OCI-LY1 (cell line): ENCODE results near the gene ARHGEF12.

ENCODE experiments used
- H2AFZ ChIP-seq: fragments of 200-600 bp; sonication (generic), shearing (Covaris generic); 2 replicates; pipeline ENCODE4 v1.6.0; 2014; ENCODE audit warnings: antibody characterized with exemption, mild to moderate bottlenecking, low read length
- H3F3A ChIP-seq: fragments of 200-600 bp; sonication (generic), shearing (Covaris generic); 2 replicates; pipeline ENCODE4 v1.6.0; 2014; ENCODE audit warnings: mild to moderate bottlenecking, antibody characterized with exemption, low read length, moderate library complexity; ENCODE audit not compliant: insufficient read depth
- H3K27ac ChIP-seq: fragments of 200-600 bp; sonication (generic); 2 replicates; pipeline ENCODE4 v1.5.1; 2014; ENCODE audit warnings: low read length, mixed run types, mild to moderate bottlenecking, low read depth; ENCODE audit not compliant: poor library complexity, severe bottlenecking
- H3K27me3 ChIP-seq: fragments of 200-600 bp; sonication (generic); 2 replicates; pipeline ENCODE4 v1.6.0; 2014; ENCODE audit warnings: antibody characterized with exemption, mild to moderate bottlenecking, low read length, moderate library complexity; ENCODE audit not compliant: insufficient read depth
- H3K36me3 ChIP-seq: fragments of 200-600 bp; sonication (generic); 2 replicates; pipeline ENCODE4 v1.6.1; 2014; ENCODE audit warnings: mild to moderate bottlenecking, antibody characterized with exemption, low read length, moderate library complexity, mixed read lengths; ENCODE audit not compliant: insufficient read depth
- H3K4me1 ChIP-seq: fragments of 200-600 bp; sonication (generic); 2 replicates; pipeline ENCODE4 v1.5.1; 2014; ENCODE audit warnings: mild to moderate bottlenecking, low read length, moderate library complexity; ENCODE audit not compliant: insufficient read depth, severe bottlenecking
- H3K4me2 ChIP-seq: fragments of 200-600 bp; sonication (generic), shearing (Covaris generic); 2 replicates; pipeline ENCODE4 v1.6.1; 2014; ENCODE audit warnings: low read length
- H3K4me3 ChIP-seq: fragments of 200-600 bp; sonication (generic); 2 replicates; pipeline ENCODE4 v1.5.1; 2014; ENCODE audit warnings: low read length, low read depth, mild to moderate bottlenecking, mixed read lengths; ENCODE audit not compliant: poor library complexity, severe bottlenecking
- H3K79me2 ChIP-seq: fragments of 200-600 bp; shearing (Covaris generic); 2 replicates; pipeline ENCODE4 v1.6.1; 2016; ENCODE audit warnings: mixed run types, low read length, mixed read lengths; ENCODE audit not compliant: insufficient read depth
- H3K9ac ChIP-seq: fragments of 200-600 bp; sonication (generic), shearing (Covaris generic); 2 replicates; pipeline ENCODE4 v1.6.1; 2014; ENCODE audit warnings: mild to moderate bottlenecking, low read length, mixed read lengths
- H3K9me2 ChIP-seq: fragments of 200-600 bp; sonication (generic), shearing (Covaris generic); 2 replicates; pipeline ENCODE4 v1.6.1; 2014; ENCODE audit warnings: low read depth, mild to moderate bottlenecking, low read length, mixed read lengths
- H3K9me3 ChIP-seq: fragments of 200-600 bp; shearing (Covaris generic); 2 replicates; pipeline ENCODE4 v1.6.1; 2014; ENCODE audit warnings: low read length, mixed read lengths
- H4K20me1 ChIP-seq: fragments of 200-600 bp; sonication (generic), shearing (Covaris generic); 2 replicates; pipeline ENCODE4 v1.6.0; 2016; ENCODE audit warnings: mild to moderate bottlenecking, low read length; ENCODE audit not compliant: insufficient read depth
- EZH2 ChIP-seq: fragments of 200-600 bp; sonication (generic), shearing (Covaris generic); IDR thresholded peaks from 2 replicates; pipeline ENCODE4 v1.8.0; 2017; ENCODE audit warnings: borderline replicate concordance, mixed run types, mild to moderate bottlenecking, antibody characterized with exemption, low read length, moderate library complexity, mixed read lengths
- TF ChIP-seq, protein P1 (sequence below): fragments of 200-600 bp; sonication (generic), shearing (Covaris generic); IDR thresholded peaks from 2 replicates; pipeline ENCODE4 v1.5.1; 2017; ENCODE audit warnings: mild to moderate bottlenecking, antibody characterized with exemption, low read length, moderate library complexity, mixed read lengths

The ARHGEF12 gene

DNA sequence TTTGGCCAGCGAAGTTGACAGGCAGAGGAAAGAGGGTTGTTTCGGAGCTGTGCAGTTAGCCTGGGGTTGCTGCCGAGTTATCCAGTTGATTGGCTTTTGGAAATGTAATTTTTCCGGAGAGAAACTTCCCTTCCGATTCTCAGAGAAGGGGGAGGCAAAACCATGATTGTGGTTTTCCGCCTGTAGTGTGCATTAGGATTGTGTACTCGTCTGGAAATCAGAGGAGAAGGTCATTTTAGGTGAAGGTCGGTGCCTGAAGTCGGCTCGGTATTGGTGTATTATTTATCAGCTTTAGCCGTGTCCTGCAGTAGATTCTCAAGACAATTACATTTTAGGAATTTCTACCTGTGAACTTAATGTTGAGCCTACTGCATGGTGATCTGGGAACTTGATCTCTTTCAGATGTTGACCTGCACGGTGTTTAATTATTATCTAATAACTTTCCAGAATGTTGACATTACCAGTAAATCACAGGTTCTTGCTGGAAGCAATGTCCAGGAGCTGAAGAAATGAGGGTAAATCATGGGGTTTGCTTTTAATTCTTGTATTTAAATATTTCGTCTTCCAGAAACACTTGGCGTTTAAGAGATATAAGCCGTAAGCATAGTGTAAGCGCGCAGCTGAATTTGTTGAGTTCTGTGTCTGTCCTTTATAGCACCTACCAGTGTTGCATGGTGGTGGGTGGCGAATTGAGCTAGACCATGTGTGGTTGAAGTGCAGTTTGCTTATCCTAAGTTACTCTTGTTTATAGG is 1.3 kb downstream of the ARHGEF12 start:
- Histone ChIP-seq H4K20me1 (no peaks in the 10 kb centered on the region), H3K4me1 (peaks cover 37% of the 10 kb centered on the region), H3K4me3 (peak overlapping the region; percentile 85), H3K27ac (no peak overlapping the region), H3K36me3 (no peaks in the 10 kb centered on the region; the same call in 1 of the 2 replicates), H3K9me3 (no peaks in the 10 kb centered on the region), H3K4me2 (peak overlapping the region; percentile 93), H2AFZ (no peak overlapping the region), H3K79me2 (no peaks in the 10 kb centered on the region), H3F3A (peaks cover 6% of the 10 kb centered on the region; the same call in 1 of the 2 replicates), H3K9me2 (no peaks in the 10 kb centered on the region), H3K9ac (peak overlapping the region; percentile 85; the same call in 1 of the 2 replicates), H3K27me3 (peaks cover 3% of the 10 kb centered on the region; the same call in 1 of the 2 replicates)
- no peak for TF ChIP-seq EZH2
- TF ChIP-seq, protein P1, sequence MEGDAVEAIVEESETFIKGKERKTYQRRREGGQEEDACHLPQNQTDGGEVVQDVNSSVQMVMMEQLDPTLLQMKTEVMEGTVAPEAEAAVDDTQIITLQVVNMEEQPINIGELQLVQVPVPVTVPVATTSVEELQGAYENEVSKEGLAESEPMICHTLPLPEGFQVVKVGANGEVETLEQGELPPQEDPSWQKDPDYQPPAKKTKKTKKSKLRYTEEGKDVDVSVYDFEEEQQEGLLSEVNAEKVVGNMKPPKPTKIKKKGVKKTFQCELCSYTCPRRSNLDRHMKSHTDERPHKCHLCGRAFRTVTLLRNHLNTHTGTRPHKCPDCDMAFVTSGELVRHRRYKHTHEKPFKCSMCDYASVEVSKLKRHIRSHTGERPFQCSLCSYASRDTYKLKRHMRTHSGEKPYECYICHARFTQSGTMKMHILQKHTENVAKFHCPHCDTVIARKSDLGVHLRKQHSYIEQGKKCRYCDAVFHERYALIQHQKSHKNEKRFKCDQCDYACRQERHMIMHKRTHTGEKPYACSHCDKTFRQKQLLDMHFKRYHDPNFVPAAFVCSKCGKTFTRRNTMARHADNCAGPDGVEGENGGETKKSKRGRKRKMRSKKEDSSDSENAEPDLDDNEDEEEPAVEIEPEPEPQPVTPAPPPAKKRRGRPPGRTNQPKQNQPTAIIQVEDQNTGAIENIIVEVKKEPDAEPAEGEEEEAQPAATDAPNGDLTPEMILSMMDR, result no peak

DNA sequence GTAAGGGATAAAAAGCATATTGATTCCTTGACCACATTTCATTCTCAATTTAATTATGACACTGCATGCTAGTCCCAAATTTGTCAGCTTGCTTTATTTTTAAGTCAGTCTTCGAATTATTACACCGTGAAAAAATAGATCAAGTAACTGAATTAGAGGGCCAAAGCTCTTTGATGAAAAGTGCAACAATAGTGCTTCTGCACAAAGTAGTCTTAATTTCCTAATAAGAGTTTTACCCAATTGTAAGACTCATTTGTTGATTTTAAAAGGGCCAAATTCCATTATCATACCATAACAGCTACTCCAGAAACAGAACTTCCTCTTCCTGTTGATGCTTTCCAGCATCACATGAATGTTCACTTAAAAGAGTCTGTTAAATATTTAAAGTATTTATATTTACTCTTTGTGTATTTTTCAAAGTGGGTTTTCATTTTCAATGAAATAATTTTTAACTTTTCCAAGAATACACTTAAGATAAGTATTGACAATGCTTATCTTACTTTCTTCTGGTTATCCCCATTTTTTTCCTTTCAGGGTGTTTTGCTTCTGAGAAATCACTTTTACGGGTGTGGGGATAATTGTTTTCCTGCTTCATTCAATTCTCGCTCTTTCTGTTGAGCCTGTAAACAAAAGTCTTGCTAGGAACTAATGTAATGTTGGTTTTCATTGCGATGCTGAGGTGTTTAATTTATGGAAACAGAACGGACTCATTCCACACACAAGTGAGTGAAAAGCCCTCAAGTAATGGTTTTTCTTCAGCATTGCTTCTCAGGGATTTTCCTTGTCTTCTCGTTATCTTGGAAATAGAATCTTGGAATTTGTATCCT is 2.1 kb downstream of the ARHGEF12 start:
- peak overlapping the region; percentile 93 for H3K4me2 ChIP-seq
- no peaks in the 10 kb centered on the region for H3K79me2 ChIP-seq
- H2AFZ ChIP-seq, result no peak overlapping the region
- no peaks in the 10 kb centered on the region for H3K9me2 ChIP-seq
- H3K9me3 ChIP-seq, result 0 out of 2 replicates have a peak, but pooled peaks cover 3% of the 10 kb centered on the region
- H3K4me1 ChIP-seq, result peaks cover 32% of the 10 kb centered on the region
- H4K20me1 ChIP-seq, result no peaks in the 10 kb centered on the region
- no peak overlapping the region for H3K9ac ChIP-seq
- no peak for TF ChIP-seq EZH2
- TF ChIP-seq, protein P1, result no peak
- H3K27ac ChIP-seq, result no peak overlapping the region
- H3F3A ChIP-seq, result peaks cover 6% of the 10 kb centered on the region; the same call in 1 of the 2 replicates
- peak overlapping the region; percentile 85 for H3K4me3 ChIP-seq
- no peaks in the 10 kb centered on the region; the same call in 1 of the 2 replicates for H3K36me3 ChIP-seq
- peaks cover 7% of the 10 kb centered on the region; the same call in 1 of the 2 replicates for H3K27me3 ChIP-seq

DNA sequence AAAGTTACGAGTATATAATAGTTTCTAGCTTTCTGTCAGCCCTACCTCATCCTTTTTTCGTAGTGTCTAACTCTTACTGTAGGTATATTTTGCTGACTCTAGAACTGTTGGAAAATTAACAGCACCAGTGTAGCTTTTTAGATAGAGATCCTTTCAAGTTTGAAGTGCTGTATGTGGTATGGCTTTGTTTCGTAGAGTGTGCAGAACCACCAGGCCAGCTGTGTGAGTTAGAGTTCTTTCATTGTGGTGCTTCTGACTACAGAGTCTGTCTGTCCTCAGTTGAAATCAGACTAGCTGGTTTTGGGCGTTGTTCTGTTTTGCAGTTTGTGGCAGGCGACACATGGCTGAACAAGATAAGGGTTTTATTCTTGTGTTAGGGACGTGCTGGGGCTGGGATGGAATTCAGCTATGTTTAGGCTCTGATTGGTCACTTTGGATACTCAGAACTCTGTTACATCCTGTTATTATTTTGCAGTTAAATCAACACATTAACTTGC is 3.2 kb downstream of the ARHGEF12 start:
- no peak overlapping the region for H3K4me3 ChIP-seq
- H3K9me2 ChIP-seq, result no peaks in the 10 kb centered on the region
- no peaks in the 10 kb centered on the region; the same call in 1 of the 2 replicates for H3K36me3 ChIP-seq
- H3K79me2 ChIP-seq, result no peaks in the 10 kb centered on the region
- H3K27ac ChIP-seq, result no peak overlapping the region
- 0 out of 2 replicates have a peak, but pooled peaks cover 3% of the 10 kb centered on the region for H3K9me3 ChIP-seq
- H3K27me3 ChIP-seq, result peaks cover 7% of the 10 kb centered on the region; the same call in 1 of the 2 replicates
- no peak overlapping the region for H3K4me2 ChIP-seq
- no peaks in the 10 kb centered on the region for H4K20me1 ChIP-seq
- peaks cover 6% of the 10 kb centered on the region; the same call in 1 of the 2 replicates for H3F3A ChIP-seq
- H3K4me1 ChIP-seq, result peaks cover 28% of the 10 kb centered on the region
- no peak for TF ChIP-seq EZH2
- TF ChIP-seq, protein P1, result no peak
- no peak overlapping the region for H2AFZ ChIP-seq
- H3K9ac ChIP-seq, result no peak overlapping the region
